Nephron (organoid): ENCODE measurements around the gene SORL1.

Source experiments
- H3K27ac Mint-ChIP-seq, 3 experiments: 2 replicates each; pipeline ENCODE4 v1.8.0; 2020; ENCODE audit warnings: mixed read lengths in 3 of 3, mild to moderate bottlenecking in 2 of 3, moderate library complexity in 1 of 3
- H3K27me3 Mint-ChIP-seq: 2 replicates; pipeline ENCODE4 v1.8.0; 2021; ENCODE audit warnings: low read depth, mild to moderate bottlenecking, moderate library complexity, mixed read lengths
- H3K36me3 Mint-ChIP-seq: 2 replicates; pipeline ENCODE4 v1.8.0; 2020; ENCODE audit warnings: low read depth, mixed read lengths
- H3K4me1 Mint-ChIP-seq: 2 replicates; pipeline ENCODE4 v1.8.0; 2020; ENCODE audit warnings: mixed read lengths
- H3K4me3 Mint-ChIP-seq, 3 experiments: 2 replicates each; pipeline ENCODE4 v1.8.0; 2020; ENCODE audit warnings: mild to moderate bottlenecking in 3 of 3, mixed read lengths in 3 of 3, moderate library complexity in 2 of 3
- H3K9me3 Mint-ChIP-seq: 2 replicates; pipeline ENCODE4 v1.8.0; 2020; ENCODE audit warnings: mixed read lengths
- CTCF ChIP-seq, 3 experiments: fragments of 200-600 bp; sonication (generic); IDR thresholded peaks; one replicate each; pipeline ENCODE4 v1.5.0; 2021; ENCODE audit warnings: antibody characterized with exemption in 3 of 3; ENCODE audit not compliant: unreplicated experiment in 3 of 3

Gene SORL1

GRCh38 chr11:121523581-121524232 lies 71.6 kb downstream of the SORL1 start:
- Mint-ChIP-seq H3K27ac (no peak overlapping the region), H3K4me3 (no peak overlapping the region), H3K36me3 (peaks cover 57% of the 10 kb centered on the region), H3K4me1 (peaks cover 28% of the 10 kb centered on the region), H3K9me3 (peaks cover 16% of the 10 kb centered on the region), H3K27me3 (peaks cover 7% of the 10 kb centered on the region)
- no peak for TF ChIP-seq CTCF (IDR thresholded peaks at IDR 0.05; ENCODE audit: unreplicated experiment in 3 of 3)

GRCh38 chr11:121524233-121524631 lies 72.1 kb downstream of the SORL1 start:
- H3K27me3 Mint-ChIP-seq, result peaks cover 7% of the 10 kb centered on the region
- H3K9me3 Mint-ChIP-seq, result peaks cover 19% of the 10 kb centered on the region
- H3K36me3 Mint-ChIP-seq, result peaks cover 62% of the 10 kb centered on the region
- TF ChIP-seq CTCF (IDR thresholded peaks at IDR 0.05; ENCODE audit: unreplicated experiment in 3 of 3), result no peak
- peak overlapping the region in 1 of 3 experiments; percentile 14 for H3K4me3 Mint-ChIP-seq
- no peak overlapping the region for H3K27ac Mint-ChIP-seq
- H3K4me1 Mint-ChIP-seq, result peaks cover 28% of the 10 kb centered on the region

- TF ChIP-seq CTCF (IDR thresholded peaks at IDR 0.05; ENCODE audit: unreplicated experiment in 3 of 3), result no peak
- Mint-ChIP-seq H3K4me1 (peaks cover 24% of the 10 kb centered on the region), H3K36me3 (peaks cover 68% of the 10 kb centered on the region), H3K27ac (no peak overlapping the region), H3K4me3 (no peak overlapping the region), H3K27me3 (peaks cover 7% of the 10 kb centered on the region), H3K9me3 (peaks cover 27% of the 10 kb centered on the region)
These were observed 73.3 kb downstream of the SORL1 start for GRCh38 chr11:121525376-121525775.

GRCh38 chr11:121530257-121530656 lies 78.1 kb downstream of the SORL1 start:
- Mint-ChIP-seq H3K36me3 (peaks cover 57% of the 10 kb centered on the region), H3K9me3 (peaks cover 31% of the 10 kb centered on the region), H3K4me1 (peaks cover 20% of the 10 kb centered on the region), H3K4me3 (no peak overlapping the region), H3K27me3 (no peaks in the 10 kb centered on the region), H3K27ac (no peak overlapping the region)
- no peak for TF ChIP-seq CTCF (IDR thresholded peaks at IDR 0.05; ENCODE audit: unreplicated experiment in 3 of 3)

GRCh38 chr11:121533601-121534000 lies 81.5 kb downstream of the SORL1 start:
- Mint-ChIP-seq H3K4me3 (no peak overlapping the region), H3K27me3 (peaks cover 8% of the 10 kb centered on the region), H3K36me3 (peaks cover 36% of the 10 kb centered on the region), H3K4me1 (peaks cover 27% of the 10 kb centered on the region), H3K27ac (no peak overlapping the region), H3K9me3 (peaks cover 23% of the 10 kb centered on the region)
- no peak for TF ChIP-seq CTCF (IDR thresholded peaks at IDR 0.05; ENCODE audit: unreplicated experiment in 3 of 3)
